SK-N-SH (cell line): ENCODE measurements around the gene ZHX3. TPM values are rescaled to one million over a fixed set of nuclear protein-coding genes. Genes with fewer than 3 reads are reported as not detected.

Experiments
- CTCF ChIA-PET: fragments of 300-600, 350-600 bp; formaldehyde crosslinking; extraction: SDS; loops from one replicate; lab custom pipeline; 2021; lab: Yijun Ruan, JAX
- POLR2A ChIA-PET: fragments of 350-600 bp; sonication (Branson Sonifier 250); formaldehyde crosslinking; extraction: SDS; loops from one replicate; lab custom pipeline; 2020; ENCODE audit warnings: antibody characterized with exemption, inconsistent platforms; lab: Yijun Ruan, JAX
- DNase-seq: peaks from one replicate; pipeline ENCODE4 v3.0.0; 2012
- H2AFZ ChIP-seq: fragments of 200-600 bp; sonication (generic); 2 replicates; pipeline ENCODE4 v1.8.1; 2016; ENCODE audit warnings: antibody characterized with exemption, mild to moderate bottlenecking, low read depth
- H3F3A ChIP-seq: fragments of 200-600 bp; sonication (generic); replicated peaks from 2 replicates; pipeline ENCODE3; 2016; ENCODE audit warnings: antibody characterized with exemption, mild to moderate bottlenecking; ENCODE audit not compliant: insufficient read depth
- H3K27ac ChIP-seq, 2 experiments: fragments of 200-500 bp in 1 of 2; fragments of 200-600 bp in 1 of 2; sonication (Bioruptor generic) in 1 of 2; sonication (generic), shearing (Covaris generic) in 1 of 2; 2 replicates each; pipeline versions ENCODE4 v1.5.1 to v1.6.1; 2014 to 2016; ENCODE audit warnings: low read depth in 2 of 2, inconsistent platforms in 1 of 2, low read length in 1 of 2, mild to moderate bottlenecking in 1 of 2, mixed read lengths in 1 of 2
- H3K27me3 ChIP-seq: fragments of 200-600 bp; sonication (generic), shearing (Covaris generic); 2 replicates; pipeline ENCODE4 v1.6.1; 2016; ENCODE audit warnings: mixed run types; ENCODE audit not compliant: insufficient read depth
- H3K36me3 ChIP-seq, 2 experiments: fragments of 200-500 bp in 1 of 2; fragments of 200-600 bp in 1 of 2; sonication (Bioruptor generic) in 1 of 2; sonication (generic) in 1 of 2; replicated peaks in 1 of 2; 2 replicates each; pipeline versions ENCODE3 to v1.5.1; 2014 to 2016; ENCODE audit warnings: low read length in 1 of 2, mild to moderate bottlenecking in 1 of 2; ENCODE audit not compliant: insufficient read depth in 2 of 2, control insufficient read depth in 1 of 2
- H3K4me1 ChIP-seq, 2 experiments: fragments of 200-500 bp in 1 of 2; fragments of 200-600 bp in 1 of 2; sonication (Bioruptor generic) in 1 of 2; sonication (generic), shearing (Covaris generic) in 1 of 2; 2 replicates each; pipeline versions ENCODE4 v1.5.1 to v1.6.1; 2014 to 2016; ENCODE audit warnings: low read depth in 1 of 2, low read length in 1 of 2, mixed run types in 1 of 2; ENCODE audit not compliant: insufficient read depth in 2 of 2, control insufficient read depth in 1 of 2
- H3K4me2 ChIP-seq: fragments of 200-600 bp; sonication (generic), shearing (Covaris generic); 2 replicates; pipeline ENCODE4 v1.6.1; 2017; ENCODE audit warnings: mixed run types
- H3K4me3 ChIP-seq, 2 experiments: fragments of 200-500 bp in 1 of 2; fragments of 200-600 bp in 1 of 2; sonication (Bioruptor generic) in 1 of 2; sonication (generic), shearing (Covaris generic) in 1 of 2; 2 replicates each; pipeline versions ENCODE4 v1.5.1 to v1.8.1; 2014 to 2016; ENCODE audit warnings: low read depth in 2 of 2, inconsistent platforms in 1 of 2, low read length in 1 of 2, mild to moderate bottlenecking in 1 of 2, mixed read lengths in 1 of 2, moderate library complexity in 1 of 2
- H3K79me2 ChIP-seq: fragments of 200-600 bp; sonication (generic); 2 replicates; pipeline ENCODE4 v1.8.1; 2017; ENCODE audit warnings: mild to moderate bottlenecking; ENCODE audit not compliant: insufficient read depth
- H3K9ac ChIP-seq: fragments of 200-600 bp; sonication (generic); 2 replicates; pipeline ENCODE4 v1.6.1; 2017; ENCODE audit warnings: mixed run types
- H3K9me2 ChIP-seq: fragments of 200-600 bp; sonication (generic); 2 replicates; pipeline ENCODE4 v1.6.1; 2017; ENCODE audit warnings: mixed run types
- H3K9me3 ChIP-seq: fragments of 200-600 bp; sonication (generic); 2 replicates; pipeline ENCODE4 v1.6.1; 2017; ENCODE audit warnings: mixed run types, mild to moderate bottlenecking, moderate library complexity
- H4K20me1 ChIP-seq: fragments of 200-600 bp; sonication (generic); 2 replicates; pipeline ENCODE4 v1.6.1; 2017; ENCODE audit warnings: mild to moderate bottlenecking, mixed run types; ENCODE audit not compliant: insufficient read depth
- ELF1 ChIP-seq: IDR thresholded peaks from 2 replicates; pipeline ENCODE4 v1.4.0; 2012
- EP300 ChIP-seq, 2 experiments: IDR thresholded peaks; 2 replicates each; pipeline versions ENCODE4 v1.4.0 to v1.6.1; 2012; ENCODE audit warnings: borderline replicate concordance in 1 of 2, low read depth in 1 of 2, low read length in 1 of 2
- EZH2phosphoT487 ChIP-seq: fragments of 200-600 bp; sonication (generic); IDR thresholded peaks from 2 replicates; pipeline ENCODE4 v1.6.1; 2017; ENCODE audit warnings: low read depth, mixed run types, mild to moderate bottlenecking, antibody characterized with exemption, moderate library complexity, borderline replicate concordance
- FOSL2 ChIP-seq: IDR thresholded peaks from 2 replicates; pipeline ENCODE4 v1.4.0; 2012; ENCODE audit warnings: low read depth, mild to moderate bottlenecking, moderate library complexity, borderline replicate concordance
- FOXJ3 ChIP-seq: sonication (generic); formaldehyde crosslinking; IDR thresholded peaks from 2 replicates; pipeline ENCODE4 v1.5.1; 2020; ENCODE audit warnings: mild to moderate bottlenecking, missing genetic modification reagents
- FOXM1 ChIP-seq: IDR thresholded peaks from 2 replicates; pipeline ENCODE4 v1.4.0; 2012; ENCODE audit warnings: low read depth, mild to moderate bottlenecking
- GATA2 ChIP-seq: sonication (generic); formaldehyde crosslinking; IDR thresholded peaks from 2 replicates; pipeline ENCODE4 v1.5.0; 2020; ENCODE audit warnings: mild to moderate bottlenecking, missing genetic modification reagents
- JUND ChIP-seq: IDR thresholded peaks from 2 replicates; pipeline ENCODE4 v1.4.0; 2012
- MEF2A ChIP-seq: IDR thresholded peaks from 2 replicates; pipeline ENCODE4 v1.4.0; 2012; ENCODE audit warnings: low read depth, borderline replicate concordance
- MXI1 ChIP-seq: IDR thresholded peaks from 2 replicates; pipeline ENCODE4 v1.6.1; 2012; ENCODE audit warnings: mild to moderate bottlenecking, low read depth, low read length, improper control_type of control experiment
- NRF1 ChIP-seq: IDR thresholded peaks from 2 replicates; pipeline ENCODE4 v1.6.1; 2012; ENCODE audit warnings: low read depth, mild to moderate bottlenecking, low read length
- RCOR1 ChIP-seq: fragments of 150-350 bp; IDR thresholded peaks from 2 replicates; pipeline ENCODE4 v1.6.1; 2017; ENCODE audit warnings: antibody characterized with exemption, low read length
- RXRA ChIP-seq: IDR thresholded peaks from 2 replicates; pipeline ENCODE4 v1.4.0; 2012; ENCODE audit warnings: low read depth, mild to moderate bottlenecking, borderline replicate concordance
- SIN3A ChIP-seq: IDR thresholded peaks from 2 replicates; pipeline ENCODE4 v1.6.1; 2012; ENCODE audit warnings: low read depth, mild to moderate bottlenecking, low read length, moderate library complexity, borderline replicate concordance
- SMC3 ChIP-seq: IDR thresholded peaks from 2 replicates; pipeline ENCODE4 v1.6.1; 2012; ENCODE audit warnings: low read depth, low read length, improper control_type of control experiment
- TCF12 ChIP-seq: IDR thresholded peaks from 2 replicates; pipeline ENCODE4 v1.4.0; 2012
- TEAD4 ChIP-seq: IDR thresholded peaks from 2 replicates; pipeline ENCODE4 v1.4.0; 2012; ENCODE audit warnings: mild to moderate bottlenecking, borderline replicate concordance; ENCODE audit not compliant: insufficient read depth
- YY1 ChIP-seq: IDR thresholded peaks from 2 replicates; pipeline ENCODE4 v1.4.0; 2012; ENCODE audit warnings: low read depth, mild to moderate bottlenecking
- WGBS: methylation state at CpG from one replicate; pipeline ENCODE4 v1.1.6; 2017; ENCODE audit warnings: low lambda C conversion rate; 5-methylcytosine and 5-hydroxymethylcytosine counted together
- polyA plus RNA-seq, 3 experiments: library from polyadenylated mRNA; depleted of rRNA; stranded (reverse); fragments of >200 nt; gene quantifications; 2 replicates each; pipeline ENCODE4 v1.2.3, GENCODE V29; 2012
- TF ChIP-seq, protein P1 (sequence below): fragments of 200-600 bp; sonication (generic); IDR thresholded peaks from 2 replicates; pipeline ENCODE4 v1.6.1; 2017; ENCODE audit warnings: antibody characterized with exemption, mild to moderate bottlenecking, moderate library complexity
- TF ChIP-seq, protein P2 (sequence below): IDR thresholded peaks from 2 replicates; pipeline ENCODE4; 2012
- TF ChIP-seq, protein P3 (sequence below): IDR thresholded peaks from 2 replicates; pipeline ENCODE4 v1.6.1; 2012; ENCODE audit warnings: mild to moderate bottlenecking, low read depth, low read length, moderate library complexity
- TF ChIP-seq, protein P4 (sequence below): fragments of 150-350 bp; IDR thresholded peaks from 2 replicates; pipeline ENCODE4 v1.6.1; 2016; ENCODE audit warnings: mild to moderate bottlenecking, low read depth, low read length
- TF ChIP-seq, protein P5 (sequence below): IDR thresholded peaks from 2 replicates; pipeline ENCODE4 v1.4.0; 2012; ENCODE audit warnings: low read depth
- TF ChIP-seq, protein P6 (sequence below): IDR thresholded peaks from 2 replicates; pipeline ENCODE4 v1.4.0; 2012; ENCODE audit warnings: low read depth, borderline replicate concordance

Gene ZHX3
- polyA plus RNA-seq, 1 of the 3 experiments (the other 2 are of a cell fraction), result 6.0 TPM

DNA sequence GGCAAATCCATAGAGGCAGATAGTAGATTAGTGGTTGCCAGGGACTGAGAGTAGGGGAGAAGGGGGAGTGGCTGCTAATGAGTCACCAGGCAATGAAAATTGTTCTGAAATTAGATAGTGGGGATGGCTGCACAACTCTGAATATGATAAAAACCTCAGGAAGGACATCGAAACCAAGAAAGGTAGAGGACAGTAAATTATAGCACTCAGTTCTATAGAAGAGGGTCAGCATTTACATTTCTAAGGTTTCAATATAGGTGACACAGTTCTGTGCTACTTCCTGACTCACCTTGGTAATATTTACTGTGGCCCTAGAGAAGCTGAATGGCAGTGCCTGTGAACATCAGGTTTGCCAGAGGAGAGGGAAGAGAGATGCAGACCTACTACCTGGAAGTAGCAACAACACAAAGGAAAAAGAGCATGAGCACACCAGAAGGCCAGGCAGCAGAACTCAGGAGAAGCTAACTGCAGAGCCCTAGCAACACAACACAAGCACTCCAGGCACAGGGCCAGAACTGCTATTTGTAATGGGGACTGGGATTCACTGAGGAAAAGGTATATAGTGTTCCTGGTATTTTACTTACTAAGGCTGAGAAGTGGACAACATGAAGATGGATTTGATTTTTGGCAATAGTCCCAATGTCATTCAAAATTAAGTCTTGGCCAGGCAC is 104.2 kb downstream of the ZHX3 start:
- peaks cover 4% of the 10 kb centered on the region for H3F3A ChIP-seq
- no peak overlapping the region for H2AFZ ChIP-seq
- H4K20me1 ChIP-seq, result no peaks in the 10 kb centered on the region
- peaks cover 29% of the 10 kb centered on the region for H3K79me2 ChIP-seq
- H3K9ac ChIP-seq, result no peak overlapping the region
- no peaks in the 10 kb centered on the region for H3K27me3 ChIP-seq
- no peaks in the 10 kb centered on the region; the same call in 1 of the 2 replicates for H3K9me2 ChIP-seq
- CTCF ChIA-PET, result interaction anchor here (0.7 to 2.1 kb wide), 2 partner anchors 40 kb away, joined by 3 to 8 read pairs; no protein-coding TSS in a partner anchor
- H3K9me3 ChIP-seq, result no peaks in the 10 kb centered on the region
- POLR2A ChIA-PET, result no interaction called here
- H3K4me1 ChIP-seq, result peaks cover 4 to 6% of the 10 kb centered on the region in 2 experiments; a peak in 2 of 4 replicates
- no peaks in the 10 kb centered on the region for H3K36me3 ChIP-seq
- H3K4me2 ChIP-seq, result peak overlapping the region; percentile 17; the same call in 1 of the 2 replicates
- no peak overlapping the region for H3K4me3 ChIP-seq
- H3K27ac ChIP-seq, result peak overlapping the region; percentile 23 to 33; a peak in 2 of 4 replicates
- DNase-seq, result peak; percentile 23
- WGBS, result 57% methylated on average over 1 of the region's 1 CpG
- no peak for TF ChIP-seq FOXM1
- TF ChIP-seq TEAD4, result no peak
- 0 out of 2 replicates have a peak, but pooled peaks have one; percentile 34 for TF ChIP-seq ELF1
- TF ChIP-seq MXI1, result no peak
- no peak for TF ChIP-seq GATA2 (CRISPR knock-in tag)
- no peak for TF ChIP-seq MEF2A
- no peak for TF ChIP-seq RCOR1
- TF ChIP-seq EP300 (IDR thresholded peaks at IDR 0.05; ENCODE audit: borderline replicate concordance in 1 of 2, low read depth in 1 of 2, low read length in 1 of 2), result no peak
- no peak for TF ChIP-seq SIN3A
- TF ChIP-seq, protein P1, sequence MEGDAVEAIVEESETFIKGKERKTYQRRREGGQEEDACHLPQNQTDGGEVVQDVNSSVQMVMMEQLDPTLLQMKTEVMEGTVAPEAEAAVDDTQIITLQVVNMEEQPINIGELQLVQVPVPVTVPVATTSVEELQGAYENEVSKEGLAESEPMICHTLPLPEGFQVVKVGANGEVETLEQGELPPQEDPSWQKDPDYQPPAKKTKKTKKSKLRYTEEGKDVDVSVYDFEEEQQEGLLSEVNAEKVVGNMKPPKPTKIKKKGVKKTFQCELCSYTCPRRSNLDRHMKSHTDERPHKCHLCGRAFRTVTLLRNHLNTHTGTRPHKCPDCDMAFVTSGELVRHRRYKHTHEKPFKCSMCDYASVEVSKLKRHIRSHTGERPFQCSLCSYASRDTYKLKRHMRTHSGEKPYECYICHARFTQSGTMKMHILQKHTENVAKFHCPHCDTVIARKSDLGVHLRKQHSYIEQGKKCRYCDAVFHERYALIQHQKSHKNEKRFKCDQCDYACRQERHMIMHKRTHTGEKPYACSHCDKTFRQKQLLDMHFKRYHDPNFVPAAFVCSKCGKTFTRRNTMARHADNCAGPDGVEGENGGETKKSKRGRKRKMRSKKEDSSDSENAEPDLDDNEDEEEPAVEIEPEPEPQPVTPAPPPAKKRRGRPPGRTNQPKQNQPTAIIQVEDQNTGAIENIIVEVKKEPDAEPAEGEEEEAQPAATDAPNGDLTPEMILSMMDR, result no peak
- TF ChIP-seq EZH2phosphoT487, result no peak
- TF ChIP-seq FOXJ3 (CRISPR knock-in tag), result no peak
- no peak for TF ChIP-seq TCF12
- peak; percentile 50; the same call in 1 of the 2 replicates for TF ChIP-seq JUND
- TF ChIP-seq, protein P2, sequence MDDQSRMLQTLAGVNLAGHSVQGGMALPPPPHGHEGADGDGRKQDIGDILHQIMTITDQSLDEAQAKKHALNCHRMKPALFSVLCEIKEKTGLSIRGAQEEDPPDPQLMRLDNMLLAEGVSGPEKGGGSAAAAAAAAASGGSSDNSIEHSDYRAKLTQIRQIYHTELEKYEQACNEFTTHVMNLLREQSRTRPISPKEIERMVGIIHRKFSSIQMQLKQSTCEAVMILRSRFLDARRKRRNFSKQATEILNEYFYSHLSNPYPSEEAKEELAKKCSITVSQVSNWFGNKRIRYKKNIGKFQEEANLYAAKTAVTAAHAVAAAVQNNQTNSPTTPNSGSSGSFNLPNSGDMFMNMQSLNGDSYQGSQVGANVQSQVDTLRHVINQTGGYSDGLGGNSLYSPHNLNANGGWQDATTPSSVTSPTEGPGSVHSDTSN, result no peak
- peak; percentile 47; the same call in 1 of the 2 replicates for TF ChIP-seq FOSL2
- TF ChIP-seq, protein P3, sequence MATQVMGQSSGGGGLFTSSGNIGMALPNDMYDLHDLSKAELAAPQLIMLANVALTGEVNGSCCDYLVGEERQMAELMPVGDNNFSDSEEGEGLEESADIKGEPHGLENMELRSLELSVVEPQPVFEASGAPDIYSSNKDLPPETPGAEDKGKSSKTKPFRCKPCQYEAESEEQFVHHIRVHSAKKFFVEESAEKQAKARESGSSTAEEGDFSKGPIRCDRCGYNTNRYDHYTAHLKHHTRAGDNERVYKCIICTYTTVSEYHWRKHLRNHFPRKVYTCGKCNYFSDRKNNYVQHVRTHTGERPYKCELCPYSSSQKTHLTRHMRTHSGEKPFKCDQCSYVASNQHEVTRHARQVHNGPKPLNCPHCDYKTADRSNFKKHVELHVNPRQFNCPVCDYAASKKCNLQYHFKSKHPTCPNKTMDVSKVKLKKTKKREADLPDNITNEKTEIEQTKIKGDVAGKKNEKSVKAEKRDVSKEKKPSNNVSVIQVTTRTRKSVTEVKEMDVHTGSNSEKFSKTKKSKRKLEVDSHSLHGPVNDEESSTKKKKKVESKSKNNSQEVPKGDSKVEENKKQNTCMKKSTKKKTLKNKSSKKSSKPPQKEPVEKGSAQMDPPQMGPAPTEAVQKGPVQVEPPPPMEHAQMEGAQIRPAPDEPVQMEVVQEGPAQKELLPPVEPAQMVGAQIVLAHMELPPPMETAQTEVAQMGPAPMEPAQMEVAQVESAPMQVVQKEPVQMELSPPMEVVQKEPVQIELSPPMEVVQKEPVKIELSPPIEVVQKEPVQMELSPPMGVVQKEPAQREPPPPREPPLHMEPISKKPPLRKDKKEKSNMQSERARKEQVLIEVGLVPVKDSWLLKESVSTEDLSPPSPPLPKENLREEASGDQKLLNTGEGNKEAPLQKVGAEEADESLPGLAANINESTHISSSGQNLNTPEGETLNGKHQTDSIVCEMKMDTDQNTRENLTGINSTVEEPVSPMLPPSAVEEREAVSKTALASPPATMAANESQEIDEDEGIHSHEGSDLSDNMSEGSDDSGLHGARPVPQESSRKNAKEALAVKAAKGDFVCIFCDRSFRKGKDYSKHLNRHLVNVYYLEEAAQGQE, result no peak
- no peak for TF ChIP-seq YY1
- TF ChIP-seq, protein P4, sequence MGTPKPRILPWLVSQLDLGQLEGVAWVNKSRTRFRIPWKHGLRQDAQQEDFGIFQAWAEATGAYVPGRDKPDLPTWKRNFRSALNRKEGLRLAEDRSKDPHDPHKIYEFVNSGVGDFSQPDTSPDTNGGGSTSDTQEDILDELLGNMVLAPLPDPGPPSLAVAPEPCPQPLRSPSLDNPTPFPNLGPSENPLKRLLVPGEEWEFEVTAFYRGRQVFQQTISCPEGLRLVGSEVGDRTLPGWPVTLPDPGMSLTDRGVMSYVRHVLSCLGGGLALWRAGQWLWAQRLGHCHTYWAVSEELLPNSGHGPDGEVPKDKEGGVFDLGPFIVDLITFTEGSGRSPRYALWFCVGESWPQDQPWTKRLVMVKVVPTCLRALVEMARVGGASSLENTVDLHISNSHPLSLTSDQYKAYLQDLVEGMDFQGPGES, result no peak
- no peak for TF ChIP-seq NRF1
- TF ChIP-seq, protein P5, sequence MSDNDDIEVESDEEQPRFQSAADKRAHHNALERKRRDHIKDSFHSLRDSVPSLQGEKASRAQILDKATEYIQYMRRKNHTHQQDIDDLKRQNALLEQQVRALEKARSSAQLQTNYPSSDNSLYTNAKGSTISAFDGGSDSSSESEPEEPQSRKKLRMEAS, result no peak
- TF ChIP-seq RXRA, result no peak
- TF ChIP-seq, protein P6, sequence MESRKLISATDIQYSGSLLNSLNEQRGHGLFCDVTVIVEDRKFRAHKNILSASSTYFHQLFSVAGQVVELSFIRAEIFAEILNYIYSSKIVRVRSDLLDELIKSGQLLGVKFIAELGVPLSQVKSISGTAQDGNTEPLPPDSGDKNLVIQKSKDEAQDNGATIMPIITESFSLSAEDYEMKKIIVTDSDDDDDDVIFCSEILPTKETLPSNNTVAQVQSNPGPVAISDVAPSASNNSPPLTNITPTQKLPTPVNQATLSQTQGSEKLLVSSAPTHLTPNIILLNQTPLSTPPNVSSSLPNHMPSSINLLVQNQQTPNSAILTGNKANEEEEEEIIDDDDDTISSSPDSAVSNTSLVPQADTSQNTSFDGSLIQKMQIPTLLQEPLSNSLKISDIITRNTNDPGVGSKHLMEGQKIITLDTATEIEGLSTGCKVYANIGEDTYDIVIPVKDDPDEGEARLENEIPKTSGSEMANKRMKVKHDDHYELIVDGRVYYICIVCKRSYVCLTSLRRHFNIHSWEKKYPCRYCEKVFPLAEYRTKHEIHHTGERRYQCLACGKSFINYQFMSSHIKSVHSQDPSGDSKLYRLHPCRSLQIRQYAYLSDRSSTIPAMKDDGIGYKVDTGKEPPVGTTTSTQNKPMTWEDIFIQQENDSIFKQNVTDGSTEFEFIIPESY, result no peak
- no peak for TF ChIP-seq SMC3
